Coronary artery (tissue), 2 donors: ENCODE data around the gene CCDC92B.
"Not testable (repeated sequence)": the region's sequence is repeated elsewhere in the genome, so short reads cannot be mapped to it uniquely, and the experiment has no call there.

Experiments
- DNase-seq: peaks from one replicate; pipeline ENCODE4 v3.0.0-alpha.2; 2017; ENCODE audit warnings: low spot score
- H3K27ac ChIP-seq, 2 donors: fragments of 200-600 bp; sonication (generic); one replicate each; pipeline ENCODE4 v1.5.1; 2016 to 2019
- H3K4me3 ChIP-seq: fragments of 200-600 bp; sonication (generic); 2 replicates; pipeline ENCODE4 v1.5.1; 2016; ENCODE audit warnings: mild to moderate bottlenecking, moderate library complexity
- CTCF ChIP-seq: fragments of 200-600 bp; sonication (generic); IDR thresholded peaks from one replicate; pipeline ENCODE4 v1.5.1; 2019; ENCODE audit warnings: antibody characterized with exemption

CCDC92B gene

GRCh38 chr17:2687074-2687418 is 62.4 kb downstream of the CCDC92B start:
- Histone ChIP-seq H3K4me3 (no peak overlapping the region), H3K27ac (peak overlapping the region in 1 of 2 donors; percentile 51)
- TF ChIP-seq CTCF = no peak
- DNase-seq = no peak

- Histone ChIP-seq H3K27ac (no peak overlapping the region), H3K4me3 (no peak overlapping the region)
- TF ChIP-seq CTCF = no peak
- no peak for DNase-seq
Measured at GRCh38 chr17:2685696-2686095, 63.8 kb downstream of the CCDC92B start.

- Histone ChIP-seq H3K27ac (no peak overlapping the region), H3K4me3 (no peak overlapping the region)
- TF ChIP-seq CTCF = no peak
- no peak for DNase-seq
Measured at GRCh38 chr17:2684549-2684948, 64.9 kb downstream of the CCDC92B start.

GRCh38 chr17:2683912-2684311 is 65.5 kb downstream of the CCDC92B start:
- no peak overlapping the region for H3K27ac ChIP-seq

GRCh38 chr17:2682176-2682938 is 67.1 kb downstream of the CCDC92B start:
- no peak for DNase-seq
- no peak overlapping the region for H3K27ac ChIP-seq
- TF ChIP-seq CTCF = no peak
- H3K4me3 ChIP-seq = no peak overlapping the region

More at GRCh38 chr17:2683912-2684311, 65.5 kb downstream of the CCDC92B start:
- TF ChIP-seq CTCF = no peak
- no peak overlapping the region for H3K4me3 ChIP-seq
- no peak for DNase-seq

GRCh38 chr17:2681650-2682049 is 67.8 kb downstream of the CCDC92B start:
- Histone ChIP-seq H3K27ac (no peak overlapping the region), H3K4me3 (no peak overlapping the region)
- no peak for DNase-seq
- no peak for TF ChIP-seq CTCF

- H3K4me3 ChIP-seq = no peak overlapping the region
- DNase-seq = no peak
- no peak overlapping the region for H3K27ac ChIP-seq
- TF ChIP-seq CTCF = no peak
Measured at GRCh38 chr17:2680961-2681360, 68.5 kb downstream of the CCDC92B start.

GRCh38 chr17:2679247-2679646 is 70.2 kb downstream of the CCDC92B start:
- not testable (repeated sequence) for DNase-seq, H3K27ac ChIP-seq, H3K4me3 ChIP-seq
